GM18511 (cell line): ENCODE results near the gene TNFRSF8.

Source experiments
- ATAC-seq: cut with Tn5 transposase; IDR thresholded peaks from one replicate; pipeline ENCODE4 v1.9.1; 2021; ENCODE audit warnings: mild to moderate bottlenecking, moderate library complexity; ENCODE audit not compliant: unreplicated experiment

The TNFRSF8 gene

DNA sequence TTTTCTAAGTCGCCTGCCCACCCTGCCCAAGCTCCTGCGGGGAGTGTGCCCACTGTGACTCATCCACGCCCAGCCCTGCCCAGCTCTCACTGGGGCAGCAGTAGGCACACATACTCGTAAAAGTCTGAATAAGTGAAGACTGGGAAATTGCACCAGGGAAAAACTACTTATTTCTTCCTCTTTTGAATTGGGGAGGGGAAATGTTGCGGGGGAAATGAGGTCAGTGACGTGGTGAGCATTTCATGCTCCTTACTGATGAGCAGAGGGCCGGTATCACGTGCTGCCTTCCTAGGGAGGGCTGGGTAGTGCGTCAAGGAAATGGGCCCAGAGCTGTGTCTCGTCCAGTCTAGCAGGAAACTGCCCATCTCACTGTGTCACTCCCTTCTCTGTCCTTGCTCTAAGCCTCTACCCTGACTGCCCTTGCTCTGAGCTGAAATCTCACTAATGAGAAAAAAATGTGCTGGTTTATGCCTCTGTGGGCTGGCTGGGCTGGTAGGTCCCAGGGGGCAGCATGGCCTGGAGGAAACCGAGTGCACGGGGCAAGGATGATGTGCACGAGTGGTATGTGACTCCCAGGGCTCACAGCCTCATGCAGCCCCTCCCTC is 90.2 kb downstream of the TNFRSF8 start:
- no peak for ATAC-seq

DNA sequence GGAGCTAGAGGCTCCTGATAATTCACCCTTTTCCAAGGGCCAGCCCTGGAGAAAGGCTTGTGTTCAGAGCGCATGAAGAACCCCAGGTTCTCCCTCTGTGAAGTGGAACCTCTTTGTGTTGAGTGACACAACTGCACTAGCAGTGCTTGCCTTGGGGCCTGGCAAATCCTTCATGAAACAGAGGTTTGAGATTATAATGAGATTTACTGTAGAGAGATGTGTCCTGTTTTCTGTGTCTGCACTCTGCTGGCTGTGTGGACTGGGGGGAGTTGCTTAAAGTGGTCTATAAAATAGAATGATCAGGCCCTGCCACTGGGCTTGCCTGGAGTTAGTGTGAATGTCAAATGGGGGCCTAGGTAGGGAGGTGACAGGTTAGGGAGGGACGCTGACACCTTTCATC is 92.2 kb downstream of the TNFRSF8 start:
- ATAC-seq, result no peak

DNA sequence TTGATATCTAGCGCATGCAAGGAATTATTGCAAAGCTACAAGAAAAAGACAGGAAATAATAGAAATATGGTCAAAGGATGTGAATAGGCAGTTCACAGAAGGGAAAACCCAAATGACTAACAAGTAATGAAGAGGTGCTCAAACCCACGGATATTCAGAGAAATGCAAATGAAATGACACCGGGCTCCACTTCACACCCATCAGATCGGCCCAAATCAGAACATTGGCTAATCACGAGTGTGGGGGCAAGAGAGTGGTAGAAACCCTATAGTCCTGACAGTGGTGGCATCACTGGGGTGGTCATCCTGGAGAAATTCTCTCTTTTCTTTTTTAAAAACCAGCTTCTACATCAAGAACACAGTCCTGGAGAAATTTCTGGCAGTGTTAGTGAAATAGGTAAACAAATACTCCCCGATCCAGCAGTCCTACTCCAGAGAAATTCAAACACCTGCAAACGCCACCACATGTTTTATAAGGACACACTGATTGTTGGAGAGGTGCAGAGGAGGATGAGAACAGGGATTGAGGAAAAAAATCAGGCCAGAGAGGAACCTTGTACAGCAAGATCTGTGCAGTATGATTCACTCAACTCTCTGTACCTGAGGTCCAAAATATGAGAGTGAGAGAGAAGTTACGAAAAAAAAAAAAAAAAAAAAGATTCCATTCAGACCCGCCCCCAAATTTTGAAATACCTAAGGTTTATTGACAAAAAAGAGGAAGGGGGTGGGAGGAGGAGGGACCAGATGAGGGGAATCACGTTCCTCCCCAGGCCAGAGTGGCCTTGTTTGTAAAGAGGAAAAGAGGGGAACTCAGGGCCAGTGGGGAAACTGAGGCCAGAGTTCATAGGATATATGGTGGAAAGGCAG is 94.5 kb downstream of the TNFRSF8 start:
- no peak for ATAC-seq

- no peak for ATAC-seq
Measured at GRCh38 chr1:12158357-12159092, 95.4 kb downstream of the TNFRSF8 start.

GRCh38 chr1:12159816-12160215 is 96.7 kb downstream of the TNFRSF8 start:
- ATAC-seq, result no peak

- no peak for ATAC-seq
Measured at GRCh38 chr1:12161324-12161661, 98.2 kb downstream of the TNFRSF8 start.

DNA sequence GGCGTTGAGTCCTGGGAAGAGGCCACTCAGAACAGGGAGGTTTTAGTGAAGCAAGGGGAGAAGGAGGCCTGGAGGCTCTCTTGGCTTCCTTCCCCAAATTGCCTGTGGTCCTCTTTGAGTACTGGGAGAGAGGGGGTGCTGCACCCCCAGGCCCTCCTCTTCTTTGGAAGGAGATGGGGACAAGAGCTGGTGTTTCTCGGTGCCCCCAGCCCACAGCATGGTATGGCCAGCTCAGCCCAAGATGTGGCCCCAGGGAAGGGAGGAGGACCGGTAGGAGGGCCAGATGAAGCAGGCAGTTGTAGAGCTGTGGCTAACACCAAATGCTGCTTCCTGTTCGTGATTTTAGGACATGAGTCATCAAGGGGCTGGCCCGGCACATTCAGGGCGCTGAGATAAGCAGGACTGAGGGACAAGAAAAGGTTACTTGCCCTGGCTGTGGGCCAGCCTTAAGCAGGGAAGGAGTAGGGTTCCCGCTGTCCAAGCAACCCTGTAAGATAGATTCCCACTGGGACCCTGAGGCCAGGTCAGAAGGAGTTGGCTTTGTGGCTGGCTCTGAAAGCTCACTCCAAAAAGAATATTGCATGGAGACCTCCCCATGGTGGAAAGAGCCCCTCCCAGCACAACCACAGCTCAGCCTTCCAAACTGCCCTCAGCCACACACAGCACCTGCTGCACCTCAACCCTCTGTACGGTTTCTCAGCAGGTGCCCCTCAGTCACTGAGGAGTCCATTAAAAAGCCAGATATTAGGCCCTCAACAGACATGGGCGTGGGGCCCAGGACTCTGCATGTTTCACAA is 98.8 kb downstream of the TNFRSF8 start:
- ATAC-seq, result peak; percentile 85

DNA sequence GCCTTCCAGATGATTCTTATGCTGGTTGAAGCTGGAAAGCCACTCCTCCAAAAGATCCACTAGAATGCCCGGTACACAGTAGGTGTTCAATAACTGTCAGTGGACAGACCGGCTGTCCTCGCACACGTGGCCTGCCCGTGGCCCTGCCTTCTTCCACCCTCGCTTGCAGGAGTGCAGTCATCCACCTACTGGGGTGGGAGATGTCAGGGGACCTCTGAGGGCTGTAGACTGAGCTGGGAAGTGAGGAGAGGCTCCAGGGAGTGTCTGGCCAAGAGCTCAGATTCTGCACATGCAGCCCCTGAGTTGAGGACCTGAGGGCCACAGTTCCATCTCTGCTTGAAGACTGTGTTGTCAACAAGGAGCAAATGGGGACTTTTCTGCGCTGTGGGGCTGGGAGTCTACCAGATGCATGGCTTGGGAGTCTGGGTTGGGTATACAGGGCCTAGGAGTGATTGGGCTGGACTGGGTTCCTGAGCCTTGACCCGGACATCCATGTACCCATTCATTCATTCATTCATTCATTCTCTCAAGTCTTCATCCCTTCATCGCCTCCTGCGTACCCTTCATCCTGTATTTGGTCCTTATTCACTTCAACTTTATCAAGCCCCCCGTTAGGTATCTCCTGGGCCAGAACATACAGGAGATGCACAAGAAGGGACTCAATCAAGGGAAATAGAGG is 99.5 kb downstream of the TNFRSF8 start:
- ATAC-seq, result no peak

DNA sequence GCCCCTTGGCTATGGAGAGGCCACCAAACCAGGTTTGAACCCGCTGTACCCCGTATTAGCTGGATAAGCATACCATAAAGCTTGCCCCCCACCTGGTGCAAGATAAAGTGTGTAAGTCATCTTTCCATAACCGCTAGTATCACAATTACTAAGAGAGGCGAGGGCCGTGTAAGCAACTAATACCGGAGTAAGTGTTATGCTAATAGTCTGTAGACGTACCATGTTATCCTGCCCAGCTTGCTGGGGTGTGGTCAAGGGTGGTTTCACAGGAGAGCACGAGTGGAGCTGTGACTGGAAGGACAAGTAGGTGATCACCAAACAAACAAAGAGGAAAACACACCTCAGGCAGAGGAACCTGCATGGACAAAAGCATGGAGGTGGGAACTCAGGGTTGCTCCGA is 100.1 kb downstream of the TNFRSF8 start:
- ATAC-seq, result no peak

GRCh38 chr1:12164210-12164609 is 101.1 kb downstream of the TNFRSF8 start:
- no peak for ATAC-seq

DNA sequence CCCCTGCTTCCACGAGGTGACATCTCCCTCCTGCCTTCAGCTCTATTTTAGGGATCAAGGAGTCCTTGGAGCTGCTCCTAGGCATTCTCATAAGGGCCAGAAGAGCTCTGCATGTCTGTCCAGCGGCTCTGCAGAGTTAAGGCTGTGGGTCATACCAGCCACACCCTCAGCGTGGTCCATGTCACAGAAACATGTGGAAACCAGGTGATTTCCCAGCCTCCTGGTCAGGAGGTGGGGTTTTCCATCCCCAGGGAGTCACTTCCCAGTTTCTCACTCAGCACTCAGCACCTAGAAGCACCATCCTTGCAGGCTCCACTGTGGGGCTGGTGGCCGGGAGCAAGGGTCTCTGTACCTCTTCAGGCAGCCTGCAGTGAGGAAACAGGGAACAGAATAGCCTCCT is 102.2 kb downstream of the TNFRSF8 start:
- ATAC-seq, result no peak

- peak; percentile 53 for ATAC-seq
Measured at GRCh38 chr1:12166834-12167492, 103.9 kb downstream of the TNFRSF8 start, which contains the start of gene TNFRSF1B. Gene TNFRSF1B (plus strand): TSS chr1:12166991. CDS start chr1:12167092, 101 bp downstream.

DNA sequence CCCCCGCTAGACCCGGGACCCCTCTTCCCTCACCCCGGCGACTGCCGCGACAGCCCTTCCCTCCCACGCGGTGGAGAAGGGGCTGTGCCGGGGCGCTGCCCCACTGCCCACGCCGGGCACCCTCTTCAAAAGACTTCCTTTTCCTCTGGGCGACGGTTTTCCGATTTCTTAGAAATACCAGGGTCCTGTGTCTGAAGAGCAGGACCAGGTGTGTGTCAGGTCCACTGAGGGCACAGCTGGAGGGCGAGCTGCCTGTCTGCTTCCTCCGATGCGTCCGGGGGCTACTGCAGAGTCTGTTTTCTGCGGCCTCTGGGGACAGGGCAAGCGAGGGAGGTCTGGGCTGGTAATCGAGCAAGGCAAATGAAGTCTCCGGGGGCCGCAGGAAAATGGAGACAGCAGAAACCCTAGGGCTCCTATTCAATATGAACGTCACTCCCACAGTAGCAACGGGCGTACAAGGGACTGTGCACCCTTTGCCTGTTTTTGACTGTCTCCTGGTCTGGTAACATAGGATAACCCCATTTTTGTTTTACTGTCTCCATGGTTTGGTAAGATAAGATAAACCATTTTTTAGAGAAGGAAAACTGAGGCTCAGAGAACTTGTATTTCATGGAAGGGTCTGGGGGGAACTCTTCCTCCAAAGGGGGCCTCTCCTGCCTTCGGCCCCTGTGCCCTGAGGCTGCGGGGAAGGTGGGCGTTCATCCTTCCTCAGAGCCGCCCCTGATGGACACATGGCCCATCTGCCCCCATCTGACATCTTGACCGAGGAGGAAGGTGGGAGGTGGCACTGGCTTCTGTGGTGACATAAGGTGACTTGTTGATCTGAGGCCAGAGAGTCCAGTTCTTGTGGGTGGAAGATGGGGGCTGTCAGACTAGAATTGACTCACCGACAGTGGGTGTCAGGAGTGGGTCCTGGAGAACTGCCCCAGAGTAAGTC is 104.7 kb downstream of the TNFRSF8 start:
- ATAC-seq, result peak; percentile 40

GRCh38 chr1:12168451-12169160 is 105.5 kb downstream of the TNFRSF8 start:
- ATAC-seq, result no peak

DNA sequence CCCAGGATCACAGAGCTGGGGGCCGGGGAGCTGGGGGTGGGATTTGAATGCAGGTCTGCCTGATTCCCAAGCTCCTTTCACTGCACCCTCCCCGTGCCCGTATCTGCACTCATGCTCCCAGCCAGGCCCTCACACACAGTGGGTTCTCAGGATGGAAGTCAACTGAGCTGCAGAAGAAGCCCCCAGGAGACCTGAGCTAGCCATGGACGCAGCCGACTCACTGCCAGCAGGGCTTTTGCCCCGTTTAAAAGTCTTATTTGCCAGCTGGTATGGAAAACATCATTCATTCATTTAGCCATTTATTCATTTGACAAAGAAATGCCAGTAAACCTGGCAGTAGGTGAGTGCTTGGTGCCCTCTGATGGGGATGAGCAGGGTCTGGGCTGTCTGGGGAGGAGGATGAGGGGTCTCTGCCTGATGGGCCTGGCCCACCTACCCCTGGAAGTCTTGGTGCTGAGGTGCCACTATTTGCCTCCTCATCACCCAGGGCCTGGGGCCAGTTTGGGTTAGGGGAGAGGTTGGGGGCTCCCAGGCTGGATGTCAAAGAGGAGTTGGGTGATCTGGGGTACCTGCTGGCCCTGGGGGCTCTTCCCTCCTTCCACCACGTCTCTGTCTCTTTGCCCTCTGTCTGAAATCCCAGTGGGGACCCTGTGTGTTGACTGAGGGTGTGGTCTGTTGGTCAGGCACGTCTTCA is 106.5 kb downstream of the TNFRSF8 start:
- no peak for ATAC-seq

- ATAC-seq, result no peak
Measured at GRCh38 chr1:12170263-12170671, 107.2 kb downstream of the TNFRSF8 start.

DNA sequence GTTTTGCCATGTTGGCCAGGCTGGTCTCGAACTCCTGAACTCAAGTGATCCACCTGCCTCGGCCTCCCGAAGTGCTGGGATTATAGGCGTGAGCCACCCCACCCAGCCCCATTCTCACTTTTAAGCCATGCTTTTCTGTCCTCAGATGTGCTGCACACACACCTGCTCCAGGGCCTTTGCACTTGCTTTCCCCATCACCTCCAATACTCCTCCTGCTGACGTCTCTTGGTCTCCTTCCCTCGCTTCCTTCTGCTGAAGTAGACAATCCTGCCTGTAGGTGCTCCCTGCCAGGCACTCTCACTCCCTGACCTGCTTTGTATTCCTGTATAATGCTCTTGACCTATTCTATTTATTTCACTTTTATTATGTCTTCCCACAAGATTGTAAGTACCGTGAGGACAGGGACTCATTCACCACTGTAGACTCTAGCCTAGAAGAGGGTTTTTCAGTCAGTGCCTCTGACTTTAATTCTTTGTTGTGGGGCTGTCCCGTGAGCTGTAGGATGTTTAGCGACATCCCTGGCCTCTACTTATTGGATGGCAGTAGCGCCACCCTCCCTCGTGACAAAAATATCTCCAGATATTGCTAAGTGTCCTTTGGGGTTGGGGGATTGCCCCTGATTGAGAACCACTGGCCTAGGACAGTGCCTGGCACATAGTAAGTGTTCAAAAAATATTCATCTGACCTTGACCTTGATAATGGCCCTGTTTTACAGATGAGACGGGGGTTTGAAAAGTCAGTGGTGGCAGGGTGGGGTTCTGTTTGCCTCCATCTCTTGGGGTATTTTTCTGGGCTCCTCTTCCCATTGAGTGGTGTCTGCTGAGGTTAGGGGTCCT is 108.3 kb downstream of the TNFRSF8 start:
- no peak for ATAC-seq
